Astrocyte (in vitro differentiated cells and primary cell): ENCODE data around the gene C19orf33.

Experiments used
- CTCF ChIP-seq: IDR thresholded peaks from 2 replicates; pipeline ENCODE4 v1.5.1; 2011; ENCODE audit warnings: low read depth, mild to moderate bottlenecking, inconsistent platforms, low read length, moderate library complexity; ENCODE audit not compliant: insufficient read depth
- EZH2 ChIP-seq: IDR thresholded peaks from 2 replicates; pipeline ENCODE4 v1.6.1; 2012; ENCODE audit warnings: mild to moderate bottlenecking, low read length, inconsistent platforms; ENCODE audit not compliant: insufficient read depth

GRCh38 chr19:38277549-38277948 is 26.5 kb upstream of the C19orf33 start:
- TF ChIP-seq EZH2 (no peak), CTCF (no peak)
